ENCODE results near the gene ATP6AP2.

Gene ATP6AP2

GRCh38 chrX:40646489-40647306, 65.9 kb downstream of the ATP6AP2 start:
- DNase-seq, result peak; percentile 22

DNA sequence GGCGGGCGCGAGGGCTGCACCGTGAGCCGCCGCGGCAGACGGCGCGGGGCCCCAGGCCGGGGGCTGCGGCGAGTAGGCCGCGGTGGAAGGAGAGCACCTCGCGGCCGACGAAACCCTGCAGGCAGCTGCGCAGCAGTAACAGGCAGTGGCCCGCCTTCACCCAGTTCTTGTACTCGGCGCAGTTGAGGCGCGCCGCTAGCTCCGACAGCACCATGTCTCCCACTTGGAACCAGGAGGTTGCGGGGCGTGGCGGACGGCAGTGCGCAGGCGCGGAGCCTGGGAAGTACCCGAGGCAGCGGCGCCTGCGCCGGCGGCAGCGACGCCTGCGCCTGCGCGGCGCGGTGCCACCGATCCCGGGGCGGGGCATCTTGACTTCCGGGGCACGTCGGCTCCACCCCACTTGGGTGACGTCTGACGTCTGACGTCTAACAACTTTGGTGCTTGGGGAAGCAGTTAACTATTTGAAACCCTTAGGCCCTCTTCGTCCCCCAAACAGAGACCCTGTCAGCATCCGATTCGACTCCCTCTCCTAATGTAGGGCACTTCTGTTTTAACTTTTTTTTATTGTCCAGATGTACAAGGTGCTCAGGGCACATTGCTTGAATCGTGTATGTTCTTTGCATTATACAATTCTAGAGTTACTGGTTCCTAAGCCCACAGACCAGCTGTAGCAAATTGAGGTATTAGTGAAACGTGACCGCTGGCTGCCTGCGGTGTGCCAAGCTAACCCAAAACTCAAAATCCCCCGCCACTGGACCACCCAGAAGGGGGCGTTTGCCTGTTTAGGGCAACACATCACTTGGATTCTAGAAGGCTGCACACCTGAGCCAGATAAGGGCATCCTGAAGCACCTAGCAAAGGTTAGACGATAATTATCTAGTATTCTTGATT, 66.8 kb downstream of the ATP6AP2 start, which contains the start of gene CXorf38:
CXorf38 (minus strand) TSS at position 255 of the 891 bp plus-strand sequence; CDS start at position 214, 41 bp downstream.
- DNase-seq, result peak; percentile 95

GRCh38 chrX:40651620-40652223, 71.0 kb downstream of the ATP6AP2 start:
- peak; percentile 73 for DNase-seq

- DNase-seq, result no peak
Measured at GRCh38 chrX:40652664-40653063, 71.9 kb downstream of the ATP6AP2 start.

- DNase-seq, result no peak
Measured at GRCh38 chrX:40653535-40653934, 72.8 kb downstream of the ATP6AP2 start.

Data from central memory CD4-positive, alpha-beta T cell (primary cell).